ENCODE results near the gene RPL5.

- no peak for TF ChIP-seq TAF1 (IDR thresholded peaks at IDR 0.05; ENCODE audit: low read depth)
- TF ChIP-seq, protein P1, sequence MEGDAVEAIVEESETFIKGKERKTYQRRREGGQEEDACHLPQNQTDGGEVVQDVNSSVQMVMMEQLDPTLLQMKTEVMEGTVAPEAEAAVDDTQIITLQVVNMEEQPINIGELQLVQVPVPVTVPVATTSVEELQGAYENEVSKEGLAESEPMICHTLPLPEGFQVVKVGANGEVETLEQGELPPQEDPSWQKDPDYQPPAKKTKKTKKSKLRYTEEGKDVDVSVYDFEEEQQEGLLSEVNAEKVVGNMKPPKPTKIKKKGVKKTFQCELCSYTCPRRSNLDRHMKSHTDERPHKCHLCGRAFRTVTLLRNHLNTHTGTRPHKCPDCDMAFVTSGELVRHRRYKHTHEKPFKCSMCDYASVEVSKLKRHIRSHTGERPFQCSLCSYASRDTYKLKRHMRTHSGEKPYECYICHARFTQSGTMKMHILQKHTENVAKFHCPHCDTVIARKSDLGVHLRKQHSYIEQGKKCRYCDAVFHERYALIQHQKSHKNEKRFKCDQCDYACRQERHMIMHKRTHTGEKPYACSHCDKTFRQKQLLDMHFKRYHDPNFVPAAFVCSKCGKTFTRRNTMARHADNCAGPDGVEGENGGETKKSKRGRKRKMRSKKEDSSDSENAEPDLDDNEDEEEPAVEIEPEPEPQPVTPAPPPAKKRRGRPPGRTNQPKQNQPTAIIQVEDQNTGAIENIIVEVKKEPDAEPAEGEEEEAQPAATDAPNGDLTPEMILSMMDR (IDR thresholded peaks at IDR 0.05; ENCODE audit: poor library complexity, severe bottlenecking): no peak
- no peak for TF ChIP-seq EZH2 (IDR thresholded peaks at IDR 0.05; ENCODE audit: borderline replicate concordance, insufficient read depth, low read length, poor library complexity, severe bottlenecking)
Measured at GRCh38 chr1:92877792-92878191, 46.0 kb downstream of the RPL5 start.

All from neural cell (in vitro differentiated cells).